NCI-H2081 (cell line): ENCODE data around the gene SRPRB.

ENCODE experiments used
- DNase-seq, 2 experiments: peaks; one replicate each; lab custom pipeline; 2025; lab: John Stamatoyannopoulos, UW

The SRPRB gene

DNA sequence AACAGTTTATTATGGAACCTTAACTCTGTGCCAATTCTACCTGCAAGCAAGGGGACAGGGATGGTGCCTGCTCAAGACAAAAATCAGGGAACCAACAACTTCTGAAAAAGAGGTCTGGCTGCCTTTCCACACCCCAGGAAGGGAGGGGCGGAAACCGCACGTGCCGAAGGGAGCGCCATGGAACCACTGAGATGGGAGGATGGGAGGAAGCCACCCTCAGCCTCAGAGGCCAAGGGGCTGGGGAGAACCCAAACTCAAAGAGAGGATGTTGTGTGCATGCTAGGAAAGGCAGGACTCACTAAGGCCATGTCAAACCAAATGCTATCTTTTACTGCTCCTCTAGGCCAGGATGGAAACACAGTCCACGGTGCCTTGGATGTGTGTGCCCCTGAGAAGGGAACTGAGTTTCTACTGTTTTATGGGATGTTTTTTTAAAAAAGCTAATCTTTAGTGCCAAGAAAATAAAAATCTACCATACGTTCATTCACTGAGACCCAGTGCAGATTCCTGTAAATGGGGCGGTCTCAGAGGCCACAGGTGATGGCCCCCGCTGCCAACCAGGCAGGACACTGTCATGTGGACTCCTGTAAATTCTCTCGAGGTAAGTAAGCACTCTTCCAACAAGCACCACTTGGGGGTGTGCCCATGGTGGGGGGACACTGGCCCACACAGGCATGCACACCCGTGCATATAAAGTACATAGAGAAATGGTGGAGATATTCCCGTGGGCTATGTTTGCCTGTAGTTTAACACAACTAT is 20.5 kb downstream of the SRPRB start:
- DNase-seq, result no peak

DNA sequence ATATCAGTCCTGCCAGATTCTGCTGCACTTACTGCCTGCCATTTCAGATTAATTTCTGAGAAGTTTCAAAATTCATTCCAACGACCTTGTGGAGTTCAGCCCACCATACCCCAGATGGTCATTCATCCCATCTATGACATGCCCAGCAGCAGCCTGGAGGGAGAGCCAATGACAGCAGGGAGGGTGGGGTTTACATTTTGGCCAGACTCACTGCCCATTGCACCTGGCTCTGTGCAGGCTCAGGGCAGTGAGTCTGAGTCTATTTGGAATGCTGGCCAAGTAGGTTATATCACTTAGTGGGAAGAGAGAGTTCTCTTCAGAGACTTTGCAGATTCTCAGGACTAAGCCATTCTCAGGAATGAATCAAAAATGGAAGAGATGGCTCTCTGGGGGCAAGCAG is 21.5 kb downstream of the SRPRB start:
- no peak for DNase-seq

- DNase-seq, result no peak
Observed at GRCh38 chr3:133827684-133828083, 22.1 kb downstream of the SRPRB start.

DNA sequence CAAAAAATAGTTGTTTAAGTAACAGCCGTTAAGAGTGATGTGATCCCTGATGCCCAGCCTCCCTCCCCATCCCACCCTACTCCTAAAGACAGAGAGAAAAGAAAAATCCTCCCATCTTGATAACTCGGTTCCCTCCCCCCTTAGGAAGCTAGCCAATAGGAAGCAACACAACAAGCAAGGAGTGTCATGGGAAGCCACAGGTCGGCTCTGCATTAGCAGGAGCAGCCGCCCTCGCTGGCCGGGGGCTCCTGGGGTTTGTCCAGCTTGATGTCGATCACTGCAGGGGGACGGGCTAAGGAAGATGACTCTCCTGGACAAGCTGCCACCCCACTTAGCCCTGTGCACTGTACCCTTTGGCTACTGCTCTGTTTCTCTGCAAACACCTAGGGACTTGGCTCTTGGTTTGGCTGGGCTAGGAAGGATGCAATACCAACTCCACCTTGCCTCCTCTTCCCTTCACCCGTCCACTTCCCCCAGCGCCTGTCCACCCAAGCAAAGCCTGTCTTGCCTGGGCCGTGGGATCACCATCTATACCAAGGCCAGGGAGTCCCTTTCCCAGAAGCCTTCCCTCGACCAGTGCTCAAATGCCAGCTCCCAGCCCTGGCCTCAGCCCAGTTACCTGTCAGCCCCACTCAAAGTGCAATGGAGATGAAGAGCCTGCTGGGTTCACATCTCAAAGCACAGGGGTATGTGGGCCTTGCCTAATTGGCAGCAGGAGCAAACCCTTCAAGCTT is 23.1 kb downstream of the SRPRB start:
- no peak for DNase-seq

DNA sequence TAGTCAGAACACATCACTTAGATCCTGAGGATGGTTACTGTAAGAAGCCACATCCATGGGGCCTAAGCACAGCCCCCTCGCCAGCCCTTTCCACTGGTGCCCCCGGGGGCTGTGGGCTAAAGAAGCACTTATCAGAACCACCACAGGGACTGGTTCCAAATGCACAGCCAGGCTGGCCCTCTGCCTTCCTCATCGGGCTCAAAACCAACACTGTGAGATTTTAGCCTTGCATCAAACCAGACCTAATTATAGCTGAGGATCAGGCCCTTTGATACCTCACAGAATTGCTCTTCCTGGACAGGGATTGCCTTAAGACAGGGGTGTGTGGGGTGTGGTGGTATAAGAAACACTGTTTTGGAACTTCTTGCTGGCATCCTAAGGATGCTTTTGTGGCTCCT is 23.7 kb downstream of the SRPRB start:
- DNase-seq, result no peak

DNA sequence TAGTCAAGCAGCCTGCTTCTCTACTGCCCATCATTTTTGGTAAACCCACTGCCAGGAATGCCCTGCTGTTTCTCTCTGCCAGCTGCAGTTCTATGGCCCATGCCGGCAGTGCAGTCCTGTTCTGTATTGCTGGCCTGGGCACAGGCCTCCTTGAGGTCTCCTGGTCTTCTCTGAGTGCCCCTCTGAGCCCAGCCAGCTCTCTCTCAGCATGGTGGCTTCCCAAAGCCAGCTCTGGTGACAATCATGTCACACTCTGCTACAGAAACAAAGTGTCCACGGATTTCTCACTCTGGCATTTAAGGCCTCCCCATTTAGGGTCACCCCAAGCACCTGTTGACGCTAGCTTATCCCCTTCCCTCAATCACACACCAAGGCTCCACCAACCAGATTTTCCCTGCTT is 24.5 kb downstream of the SRPRB start:
- DNase-seq, result no peak

- DNase-seq, result no peak
Observed at GRCh38 chr3:133831966-133832801, 26.6 kb downstream of the SRPRB start.

DNA sequence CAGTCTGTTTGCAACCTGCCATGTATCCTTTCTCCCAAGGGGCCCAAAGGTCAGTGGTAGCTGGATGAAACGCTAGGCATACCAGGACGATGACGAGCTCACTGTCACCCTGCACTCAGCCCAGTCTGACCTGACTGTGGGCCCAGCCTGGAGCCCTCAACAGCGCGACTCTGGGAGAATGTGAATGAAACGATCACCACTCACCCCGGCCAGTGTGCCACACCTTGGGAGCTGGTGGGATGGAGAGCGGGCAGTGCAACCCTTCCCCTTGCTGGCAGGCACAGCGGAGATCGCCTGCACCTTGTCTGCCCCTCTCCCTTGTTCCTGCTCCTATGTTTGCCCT is 27.2 kb downstream of the SRPRB start:
- no peak for DNase-seq

DNA sequence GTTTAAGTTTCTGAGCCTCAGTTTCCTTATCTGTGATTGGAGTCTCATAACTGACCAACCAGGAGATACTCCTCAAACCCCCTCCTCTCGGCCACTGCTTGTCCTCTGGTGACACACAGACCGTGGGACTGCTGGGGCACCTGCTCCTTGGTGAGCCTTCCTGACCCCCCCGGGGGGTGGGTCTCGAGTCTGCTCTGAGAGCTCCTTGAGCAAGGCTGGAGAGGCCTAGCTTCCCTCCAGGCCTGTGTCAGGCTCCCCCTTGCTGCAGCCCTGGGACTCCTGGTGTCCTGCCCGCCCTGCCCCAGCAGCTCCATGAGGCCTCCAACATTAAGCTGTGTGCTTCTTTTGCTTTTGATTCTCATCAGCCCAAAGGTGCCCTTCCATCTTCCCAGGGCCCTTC is 27.7 kb downstream of the SRPRB start:
- DNase-seq, result no peak

DNA sequence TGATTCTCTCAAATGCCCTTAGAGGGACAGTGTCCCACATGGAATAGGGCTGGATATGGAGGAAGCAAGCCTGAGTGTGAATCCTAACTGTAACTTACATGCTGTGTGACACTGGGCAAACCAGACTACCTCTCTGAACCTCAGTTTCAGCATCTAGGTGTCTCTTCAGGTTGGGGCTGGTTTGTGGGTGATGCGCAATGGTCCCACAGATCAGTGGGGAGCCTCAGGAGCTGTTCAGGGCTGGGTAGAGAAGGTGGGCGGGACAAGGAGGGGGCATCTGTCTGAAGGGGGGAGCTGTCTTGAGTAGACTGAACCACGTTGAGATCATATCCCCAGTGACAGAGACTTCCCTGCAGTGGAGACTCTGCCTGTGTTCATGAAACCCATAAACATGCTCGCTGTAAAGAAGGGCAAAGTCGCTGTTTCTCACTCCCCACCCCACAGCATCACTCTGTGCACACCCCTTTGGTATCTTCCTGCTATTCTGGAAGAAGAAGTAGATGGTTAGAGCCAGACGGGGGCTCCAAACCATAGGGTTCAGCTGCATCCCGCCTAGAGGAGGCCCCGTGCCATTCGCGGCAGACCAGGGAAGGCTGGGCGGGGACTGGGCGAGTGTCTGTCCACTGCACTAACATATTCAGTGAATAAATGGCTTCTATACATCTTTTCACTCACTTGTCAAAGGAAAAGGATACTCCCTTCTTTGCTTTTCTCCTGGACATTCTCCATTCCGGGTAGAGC is 28.4 kb downstream of the SRPRB start:
- no peak for DNase-seq

- DNase-seq, result no peak
Observed at GRCh38 chr3:133834621-133835417, 29.2 kb downstream of the SRPRB start.

DNA sequence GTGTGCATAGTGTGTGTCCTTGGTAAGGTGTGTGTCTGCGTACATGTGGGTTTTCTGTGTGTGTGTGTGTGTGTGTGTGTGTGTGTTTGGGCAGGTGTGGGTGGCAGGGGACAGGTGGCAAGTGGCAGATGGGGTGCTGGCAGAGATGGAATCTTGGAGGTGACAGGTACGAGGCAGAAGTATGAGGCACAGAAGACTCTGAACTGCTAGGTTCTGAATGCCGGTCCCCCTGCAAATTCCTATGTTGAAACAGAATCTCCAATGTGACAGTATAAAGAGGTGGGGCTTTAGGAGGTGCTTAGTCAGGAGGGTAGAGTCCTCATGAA is 29.8 kb downstream of the SRPRB start:
- no peak for DNase-seq

DNA sequence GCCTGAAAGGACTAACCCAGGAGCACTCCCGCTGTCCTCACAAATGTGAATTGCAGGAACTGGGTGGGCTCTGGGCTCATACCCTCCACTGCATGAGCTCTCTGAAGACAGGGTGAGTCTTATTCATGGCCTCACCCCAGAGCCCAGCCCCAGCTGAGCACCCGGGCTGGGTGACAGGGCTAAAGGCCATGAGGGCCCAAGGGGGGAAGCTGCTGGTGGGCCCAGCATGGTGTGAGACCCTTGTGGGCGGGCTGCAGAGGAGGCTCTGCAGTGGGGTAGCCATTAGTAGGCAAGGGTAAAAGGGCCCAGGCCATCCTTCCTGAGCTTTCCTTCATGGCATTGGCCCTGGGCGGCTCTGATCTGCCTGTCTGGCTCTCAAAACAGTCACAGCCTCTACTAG is 30.3 kb downstream of the SRPRB start:
- DNase-seq, result no peak

GRCh38 chr3:133836497-133837158 is 31.0 kb downstream of the SRPRB start:
- no peak for DNase-seq

- DNase-seq, result no peak
Observed at GRCh38 chr3:133837487-133838295, 32.1 kb downstream of the SRPRB start.

DNA sequence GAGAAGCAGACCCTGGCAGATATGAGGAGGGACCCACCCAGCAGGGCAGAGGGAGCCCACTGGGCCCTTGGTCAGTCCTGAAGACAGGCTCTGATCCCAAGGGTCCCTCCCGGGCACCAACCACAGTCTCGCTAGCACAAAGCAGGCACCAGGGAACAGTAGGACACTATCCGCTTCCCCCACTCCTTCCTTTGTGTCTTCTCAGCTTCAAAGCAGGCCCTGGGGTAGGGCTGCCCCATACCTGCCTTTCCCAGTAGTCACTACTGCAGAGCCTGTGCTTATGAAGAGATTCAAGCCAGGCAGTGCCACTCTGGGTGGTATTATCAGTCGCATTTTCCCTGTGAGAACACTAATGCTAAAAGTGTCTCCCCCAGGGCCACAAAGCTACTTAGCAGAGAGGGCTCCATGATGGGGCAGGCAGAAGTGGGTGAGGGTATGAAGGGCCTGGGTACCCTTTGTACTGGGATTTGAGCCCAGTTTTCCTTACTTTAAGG is 32.7 kb downstream of the SRPRB start:
- no peak for DNase-seq

- DNase-seq, result no peak
Observed at GRCh38 chr3:133838916-133839800, 33.5 kb downstream of the SRPRB start.

- DNase-seq, result no peak
Observed at GRCh38 chr3:133840055-133840737, 34.6 kb downstream of the SRPRB start.
